Melanocyte of skin (primary cell): ENCODE measurements around the gene FADS1. TPM values are rescaled to one million over a fixed set of nuclear protein-coding genes. Genes with fewer than 3 reads are reported as not detected.

Experiments used
- total RNA-seq, 2 donors: library from RNA; depleted of rRNA; stranded (reverse); fragments of >200 nt; gene quantifications; 2 replicates each; pipeline ENCODE4 v1.2.3, GENCODE V29; 2012

Gene FADS1
- total RNA-seq: 100 to 1,000 TPM in 1 of 2 donors, 10 to 100 TPM in 1; 96.6 to 101 TPM

DNA sequence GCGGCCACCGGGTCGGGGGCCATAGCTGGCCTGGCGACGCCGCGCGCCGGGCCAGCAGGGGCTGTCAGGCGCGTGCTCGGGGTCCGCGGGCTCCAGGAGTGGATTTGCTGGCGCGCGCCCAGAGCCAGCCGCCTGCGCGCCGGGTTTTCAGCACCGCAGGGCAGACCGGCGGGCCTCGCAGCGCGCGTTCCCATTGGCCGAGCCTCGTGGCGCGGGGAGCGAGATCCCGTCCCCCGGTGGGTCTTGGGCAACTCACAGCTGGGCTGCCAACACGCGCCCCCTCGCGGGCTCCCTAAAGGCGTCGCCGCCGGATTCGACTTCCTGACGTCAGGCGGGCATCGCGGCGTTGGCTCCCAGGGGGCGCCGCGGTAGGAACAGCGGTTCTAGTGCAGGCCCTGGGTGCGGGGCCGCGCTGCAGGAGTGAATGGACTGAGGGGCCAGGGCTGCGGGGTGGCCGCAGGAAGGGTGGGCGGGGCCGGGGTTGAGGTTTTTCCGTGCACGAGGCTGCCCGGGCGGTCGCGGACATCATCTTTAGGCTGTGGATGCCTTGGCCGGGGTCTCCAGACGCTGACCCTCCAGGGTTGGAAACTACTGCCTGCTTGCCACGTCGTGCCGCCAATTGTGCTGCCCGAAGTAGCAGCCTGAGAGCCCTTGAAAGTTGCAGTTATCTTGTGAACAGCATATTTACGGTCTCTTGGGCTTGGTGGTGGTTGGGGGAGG is at the start of gene FADS1:
TSS of gene FADS1 (minus strand) at position 268 of the 720 bp plus-strand sequence. CDS start at position 194, 74 bp downstream.

DNA sequence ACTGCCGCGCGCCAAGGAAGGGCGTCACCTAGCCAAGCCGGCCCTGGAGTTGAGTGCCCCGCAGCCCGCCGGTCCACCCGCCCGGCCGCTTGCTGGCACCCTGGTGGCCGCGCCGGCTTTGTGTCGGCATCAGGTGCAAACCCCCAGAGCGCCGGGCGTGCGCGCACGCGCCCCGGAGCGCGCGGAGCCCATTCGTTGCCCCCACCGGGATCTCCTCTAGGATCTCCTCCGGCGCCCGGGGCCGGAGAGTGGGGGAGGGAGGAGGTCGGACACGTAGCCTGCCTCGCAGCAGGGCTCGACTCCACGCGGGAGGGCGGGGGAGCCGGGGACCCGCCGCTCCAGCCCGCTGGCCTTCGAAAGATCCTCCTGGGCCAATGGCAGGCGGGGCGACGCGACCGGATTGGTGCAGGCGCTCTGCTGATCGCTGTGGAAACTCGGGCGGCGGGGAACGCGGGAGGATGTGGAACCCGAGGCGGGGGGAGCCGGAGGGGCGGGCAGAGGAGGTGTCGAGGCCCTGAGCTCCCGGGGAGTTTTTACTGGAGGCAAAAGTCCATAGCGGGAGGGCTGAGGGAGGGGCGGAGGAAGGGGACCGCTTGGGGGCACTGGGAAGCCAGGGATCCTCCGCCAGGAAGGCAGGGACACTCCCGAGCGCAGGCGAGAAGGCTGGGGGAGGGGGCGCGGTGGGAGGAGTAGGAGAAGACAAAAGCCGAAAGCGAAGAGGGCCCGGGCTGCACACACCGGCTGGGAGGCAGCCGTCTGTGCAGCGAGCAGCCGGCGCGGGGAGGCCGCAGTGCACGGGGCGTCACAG is 11.0 kb upstream of the FADS1 start, which contains the start of gene FADS2:
TSS of gene FADS2 (plus strand) at position 730 of the 808 bp plus-strand sequence. CDS start 91 bp downstream, outside the sequence.

DNA sequence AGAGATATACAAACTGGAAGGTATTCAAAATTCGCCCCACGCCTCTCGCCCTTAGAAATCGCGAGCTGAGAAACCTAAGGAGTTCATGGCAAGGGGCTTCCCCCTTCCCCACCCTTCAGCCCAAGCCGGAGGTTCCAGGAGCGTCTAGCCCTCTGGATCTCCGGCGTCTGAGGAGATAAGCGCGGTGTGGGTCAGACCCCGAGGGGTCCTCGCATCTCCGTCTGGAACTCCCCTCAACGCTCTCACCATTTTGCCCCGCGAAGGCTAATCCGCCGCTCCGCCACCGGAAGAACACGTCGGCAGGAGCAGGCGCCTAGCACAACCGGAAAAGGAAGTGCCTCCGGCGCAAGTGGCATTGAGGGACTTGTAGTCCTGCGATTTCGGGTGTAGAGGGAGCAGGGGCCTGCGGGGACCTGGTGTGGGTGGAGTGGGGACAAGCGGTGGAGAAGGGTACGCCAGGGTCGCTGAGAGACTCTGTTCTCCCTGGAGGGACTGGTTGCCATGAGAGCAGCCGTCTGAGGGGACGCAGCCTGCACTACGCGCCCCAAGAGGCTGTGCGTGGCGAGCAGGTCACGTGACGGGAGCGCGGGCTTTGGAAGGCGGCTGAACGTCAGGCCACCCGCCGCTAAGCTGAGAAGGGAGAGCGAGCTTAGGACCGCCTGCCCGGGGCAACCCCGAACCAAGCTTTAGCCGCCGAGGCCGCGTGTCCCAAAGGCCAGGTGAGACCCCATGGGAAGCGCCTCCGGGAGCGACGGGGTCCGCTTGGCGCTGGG is 24.3 kb downstream of the FADS1 start, which contains the start of the genes FEN1 and TMEM258:
TSS of gene FEN1 (plus strand) at position 602 of the 773 bp plus-strand sequence. CDS start 2,451 bp downstream, outside the sequence.
TSS of gene TMEM258 (minus strand) at position 290 of the 773 bp plus-strand sequence. CDS start at position 249, 41 bp downstream.

DNA sequence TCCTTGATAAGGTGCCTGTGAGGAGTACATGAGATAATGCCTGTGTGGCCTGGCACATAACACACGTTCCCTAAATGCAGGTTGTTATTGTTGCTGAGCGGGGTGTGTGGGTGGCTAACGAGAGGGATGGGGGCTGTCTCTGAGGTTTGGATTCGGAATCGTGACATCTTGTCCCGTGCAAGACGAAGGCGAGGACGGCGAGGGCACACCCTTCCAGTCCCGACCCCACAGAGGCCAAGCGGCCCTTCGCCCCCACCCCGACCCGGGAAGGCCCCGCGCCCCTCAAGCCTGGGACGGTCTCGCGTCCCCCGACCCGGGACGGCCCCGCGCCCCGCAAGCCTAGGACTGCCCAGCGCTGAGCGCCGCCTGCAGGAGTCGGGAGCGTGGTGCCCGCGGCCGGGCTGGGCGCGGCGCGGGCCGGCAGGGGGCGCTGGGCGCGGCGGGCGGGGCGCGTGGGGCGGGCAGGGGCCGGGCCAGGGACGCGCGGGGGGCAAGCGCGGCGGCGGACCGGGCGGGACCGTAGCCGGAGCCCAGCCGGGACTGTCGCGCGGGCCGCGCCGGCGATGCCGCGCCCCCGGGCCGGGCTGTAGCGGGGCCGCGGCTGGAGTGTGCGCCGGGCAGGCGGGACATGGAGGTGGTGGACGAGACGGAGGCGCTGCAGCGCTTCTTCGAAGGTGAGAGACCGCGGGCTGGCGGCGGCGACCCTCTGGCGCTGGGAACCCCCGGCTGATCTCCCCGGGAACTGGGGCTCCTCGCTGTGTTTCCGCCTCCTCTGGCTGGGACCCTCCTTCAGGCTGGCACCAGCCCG is 64.5 kb downstream of the FADS1 start, which contains the start of gene MYRF:
TSS of gene MYRF (plus strand) at position 520 of the 808 bp plus-strand sequence. CDS start at position 629, 109 bp downstream.

Other genes with a start within 250 kb of the FADS1 start
- gene SYT7, start 235.9 kb downstream of the FADS1 start, total RNA-seq: under 1 TPM; under 0.01 to 0.67 TPM
- gene DAGLA, start 136.6 kb downstream of the FADS1 start, total RNA-seq: 1 to 10 TPM; 2.0 to 2.4 TPM
- gene MYRF, start 64.4 kb downstream of the FADS1 start, total RNA-seq: 1 to 10 TPM in 1 of 2 donors, under 1 TPM in 1; 0.33 to 1.7 TPM
- gene TMEM258, start 24.4 kb downstream of the FADS1 start, total RNA-seq: 10 to 100 TPM; 62.3 to 85.3 TPM
- 100 to 1,000 TPM in 1 of 2 donors, 10 to 100 TPM in 1; 56.4 to 110 TPM for gene FEN1, start 24.1 kb downstream of the FADS1 start, total RNA-seq
- gene FADS2, start 11.3 kb upstream of the FADS1 start, total RNA-seq: 100 to 1,000 TPM; 316 to 379 TPM
- gene FADS3, start 74.5 kb upstream of the FADS1 start, total RNA-seq: 100 to 1,000 TPM in 1 of 2 donors, 10 to 100 TPM in 1; 65.7 to 134 TPM
- 10 to 100 TPM in 1 of 2 donors, 1 to 10 TPM in 1; 10.0 to 15.0 TPM for gene RAB3IL1, start 100.6 kb upstream of the FADS1 start, total RNA-seq
- 10 to 100 TPM in 1 of 2 donors, 1 to 10 TPM in 1; 7.0 to 60.9 TPM for gene BEST1, start 133.3 kb upstream of the FADS1 start, total RNA-seq
- gene FTH1, start 150.6 kb upstream of the FADS1 start, total RNA-seq: 100 to 1,000 TPM; 643 to 857 TPM